Measurements from ENCODE around the gene FER. TPM values are rescaled to one million over a fixed set of nuclear protein-coding genes. Genes with fewer than 3 reads are reported as not detected.

The FER gene
- total and polyA plus RNA-seq, 9 of the 15 experiments (the other 6 are each of a cell fraction or from before 2014, with no cell fraction given) = 6.7 to 18.2 (median 8.9) TPM

DNA sequence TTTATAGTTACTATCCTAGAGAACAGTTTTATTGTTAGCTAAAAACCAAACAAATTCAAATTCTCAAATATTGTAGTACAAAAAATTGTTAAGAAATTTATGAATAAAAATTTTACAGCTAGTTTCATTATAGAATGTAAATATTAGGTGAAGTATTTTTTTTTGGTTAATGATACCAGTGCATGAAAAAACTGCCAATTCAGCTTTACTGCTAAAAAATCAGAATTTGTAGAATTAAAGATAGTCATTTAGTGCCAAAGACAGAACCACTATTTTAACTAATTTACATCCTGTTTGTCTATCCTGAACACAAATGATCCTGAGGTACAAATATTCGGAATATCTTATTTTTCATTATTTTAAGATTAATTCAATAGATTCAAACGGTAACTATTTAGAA, 202.6 kb downstream of the FER start:
- H3K27me3 ChIP-seq (ENCODE audit: control insufficient read depth in 2 of 2, insufficient read depth in 2 of 2, low read length in 2 of 2) = no peaks in the 10 kb centered on the region
- H4K20me1 ChIP-seq (replicated peaks; ENCODE audit: control insufficient read depth, insufficient read depth, low read length) = no peaks in the 10 kb centered on the region
- H3K79me2 ChIP-seq (ENCODE audit: control insufficient read depth, insufficient read depth, low read length) = no peaks in the 10 kb centered on the region
- FAIRE-seq (no peak), DNase-seq (ENCODE audit: extremely low read depth in 1 of 4, low spot score in 3 of 4) (no peak), ATAC-seq (no peak)
- no peak overlapping the region for H2AFZ ChIP-seq (ENCODE audit: low read depth, low read length)
- ChIA-PET CTCF (ENCODE audit: low intra/inter-chr PET ratio) (no interaction called here), POLR2A (interaction anchor here (1.0 kb wide), 1 partner anchor 223 kb away, joined by 3 read pairs; no protein-coding TSS in a partner anchor)
- intact Hi-C loops (cut with micrococcal nuclease) (no loop called here), in situ Hi-C loops (cut with MboI) (no loop called here)
- no peaks in the 10 kb centered on the region for H3K9me1 ChIP-seq (ENCODE audit: control insufficient read depth, insufficient read depth, low read length)
- BruUV-seq (replicated peaks) = no TSS peak
- no peaks in the 10 kb centered on the region for H3K36me3 ChIP-seq (ENCODE audit: control insufficient read depth, insufficient read depth, low read length)
- WGBS (ENCODE audit: insufficient coverage, low coverage, missing lambda C conversion rate) = 54% methylated on average over 2 of the region's 2 CpGs
- H3K27ac ChIP-seq (ENCODE audit: extremely low read depth, low read depth, low read length) = no peak overlapping the region
- H3K4me2 ChIP-seq (ENCODE audit: insufficient read depth, low read length) = no peak overlapping the region
- no peaks in the 10 kb centered on the region for H3K9me3 ChIP-seq (replicated peaks; ENCODE audit: control insufficient read depth, insufficient read depth, low read depth, low read length)
- no peaks in the 10 kb centered on the region; a peak in 1 of 5 replicates for H3K4me1 ChIP-seq (replicated peaks in 1 of 2; ENCODE audit: control insufficient read depth in 2 of 2, insufficient read depth in 2 of 2, low read length in 2 of 2)
- H3K9ac ChIP-seq (ENCODE audit: insufficient read depth in 1 of 2, low read depth in 2 of 2, low read length in 2 of 2) = no peak overlapping the region
- H3K4me3 ChIP-seq = no peak overlapping the region
- TF ChIP-seq ZNF717 (CRISPR knock-in tag; IDR thresholded peaks at IDR 0.05) (no peak), MAFK (IDR thresholded peaks at IDR 0.05; ENCODE audit: low read length) (0 out of 2 replicates have a peak, but pooled peaks have one; percentile 26), ARID2 (IDR thresholded peaks at IDR 0.05) (no peak), ZNF316 (IDR thresholded peaks at IDR 0.05) (peak; percentile 80), IRF2 (CRISPR knock-in tag; IDR thresholded peaks at IDR 0.05) (no peak), HMBOX1 (IDR thresholded peaks at IDR 0.05) (no peak), SRSF7 (optimal IDR thresholded peaks at IDR 0.05; ENCODE audit: low read depth, low read length) (no peak), ATF3 (IDR thresholded peaks at IDR 0.05) (no peak), ATF3 (CRISPR knock-in tag; conservative IDR thresholded peaks at IDR 0.05) (no peak), TFAP4 (CRISPR knock-in tag; IDR thresholded peaks at IDR 0.05; ENCODE audit: borderline replicate concordance) (no peak), CBX3 (IDR thresholded peaks at IDR 0.05; ENCODE audit: borderline replicate concordance in 1 of 2, low read length in 2 of 2) (no peak), ZKSCAN3 (CRISPR knock-in tag; IDR thresholded peaks at IDR 0.05) (no peak), STAG1 (CRISPR knock-in tag; IDR thresholded peaks at IDR 0.05; ENCODE audit: borderline replicate concordance) (no peak), ZC3H11A (IDR thresholded peaks at IDR 0.05; ENCODE audit: low read depth, low read length) (no peak)
- TF ChIP-seq, protein P1, sequence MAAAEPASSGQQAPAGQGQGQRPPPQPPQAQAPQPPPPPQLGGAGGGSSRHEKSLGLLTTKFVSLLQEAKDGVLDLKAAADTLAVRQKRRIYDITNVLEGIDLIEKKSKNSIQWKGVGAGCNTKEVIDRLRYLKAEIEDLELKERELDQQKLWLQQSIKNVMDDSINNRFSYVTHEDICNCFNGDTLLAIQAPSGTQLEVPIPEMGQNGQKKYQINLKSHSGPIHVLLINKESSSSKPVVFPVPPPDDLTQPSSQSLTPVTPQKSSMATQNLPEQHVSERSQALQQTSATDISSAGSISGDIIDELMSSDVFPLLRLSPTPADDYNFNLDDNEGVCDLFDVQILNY (CRISPR knock-in tag; IDR thresholded peaks at IDR 0.05) = no peak
- TF ChIP-seq, protein P2, sequence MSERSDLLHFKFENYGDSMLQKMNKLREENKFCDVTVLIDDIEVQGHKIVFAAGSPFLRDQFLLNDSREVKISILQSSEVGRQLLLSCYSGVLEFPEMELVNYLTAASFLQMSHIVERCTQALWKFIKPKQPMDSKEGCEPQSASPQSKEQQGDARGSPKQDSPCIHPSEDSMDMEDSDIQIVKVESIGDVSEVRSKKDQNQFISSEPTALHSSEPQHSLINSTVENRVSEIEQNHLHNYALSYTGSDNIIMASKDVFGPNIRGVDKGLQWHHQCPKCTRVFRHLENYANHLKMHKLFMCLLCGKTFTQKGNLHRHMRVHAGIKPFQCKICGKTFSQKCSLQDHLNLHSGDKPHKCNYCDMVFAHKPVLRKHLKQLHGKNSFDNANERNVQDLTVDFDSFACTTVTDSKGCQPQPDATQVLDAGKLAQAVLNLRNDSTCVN (CRISPR knock-in tag; IDR thresholded peaks at IDR 0.05) = no peak
- TF ChIP-seq, protein P3, sequence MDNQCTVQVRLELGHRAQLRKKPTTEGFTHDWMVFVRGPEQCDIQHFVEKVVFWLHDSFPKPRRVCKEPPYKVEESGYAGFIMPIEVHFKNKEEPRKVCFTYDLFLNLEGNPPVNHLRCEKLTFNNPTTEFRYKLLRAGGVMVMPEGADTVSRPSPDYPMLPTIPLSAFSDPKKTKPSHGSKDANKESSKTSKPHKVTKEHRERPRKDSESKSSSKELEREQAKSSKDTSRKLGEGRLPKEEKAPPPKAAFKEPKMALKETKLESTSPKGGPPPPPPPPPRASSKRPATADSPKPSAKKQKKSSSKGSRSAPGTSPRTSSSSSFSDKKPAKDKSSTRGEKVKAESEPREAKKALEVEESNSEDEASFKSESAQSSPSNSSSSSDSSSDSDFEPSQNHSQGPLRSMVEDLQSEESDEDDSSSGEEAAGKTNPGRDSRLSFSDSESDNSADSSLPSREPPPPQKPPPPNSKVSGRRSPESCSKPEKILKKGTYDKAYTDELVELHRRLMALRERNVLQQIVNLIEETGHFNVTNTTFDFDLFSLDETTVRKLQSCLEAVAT (IDR thresholded peaks at IDR 0.05) = no peak
